ENCODE measurements around the gene BNC2. TPM values are rescaled to one million over a fixed set of nuclear protein-coding genes. Genes with fewer than 3 reads are reported as not detected.

BNC2 gene
- total and polyA plus RNA-seq, 2 of the 13 experiments (the other 11 are each of a cell fraction or from before 2014, with no cell fraction given) = not detected

- no peak overlapping the region for H3K4me2 ChIP-seq (ENCODE audit: low read depth, low read length)
- TF ChIP-seq ZMAT5 (CRISPR knock-in tag; IDR thresholded peaks at IDR 0.05; ENCODE audit: borderline replicate concordance, low read depth) (no peak), ZNF691 (CRISPR knock-in tag; IDR thresholded peaks at IDR 0.05; ENCODE audit: borderline replicate concordance, low read depth) (no peak), CBX2 (IDR thresholded peaks at IDR 0.05; ENCODE audit: low read depth, low read length) (no peak), CBX2 (CRISPR knock-in tag; IDR thresholded peaks at IDR 0.05; ENCODE audit: low read depth) (no peak), ZBTB25 (CRISPR knock-in tag; IDR thresholded peaks at IDR 0.05) (no peak), NFATC3 (CRISPR knock-in tag; IDR thresholded peaks at IDR 0.05) (no peak), ZBTB38 (CRISPR knock-in tag; IDR thresholded peaks at IDR 0.05) (no peak), POLR2G (IDR thresholded peaks at IDR 0.05; ENCODE audit: low read depth, low read length) (no peak), CREBL2 (CRISPR knock-in tag; IDR thresholded peaks at IDR 0.05; ENCODE audit: borderline replicate concordance) (no peak), KLF13 (CRISPR knock-in tag; IDR thresholded peaks at IDR 0.05) (no peak)
- BruUV-seq (replicated peaks) = no TSS peak
- H4K20me1 ChIP-seq (ENCODE audit: insufficient read depth, low read length) = no peaks in the 10 kb centered on the region
- no peak overlapping the region for H3K4me3 ChIP-seq (replicated peaks in 1 of 3; ENCODE audit: insufficient read depth in 1 of 3, low read depth in 2 of 3, low read length in 3 of 3)
- FAIRE-seq (no peak), DNase-seq (ENCODE audit: low spot score) (no peak), ATAC-seq (no peak)
- no peak overlapping the region for H3K9ac ChIP-seq (ENCODE audit: insufficient read depth, low read depth, low read length)
- ChIA-PET POLR2A (no interaction called here), CTCF (ENCODE audit: low intra/inter-chr PET ratio, low total read pairs) (no interaction called here)
- in situ Hi-C loops (cut with HindIII; ENCODE audit: extremely low pct_ligation_motif_present, low pct_unique_long_range_greater_than_20kb) (no loop called here), intact Hi-C loops (cut with micrococcal nuclease; ENCODE audit: unreplicated experiment) (no loop called here)
- WGBS (ENCODE audit: low lambda C conversion rate) = 11% methylated on average over 6 of the region's 6 CpGs
- no peaks in the 10 kb centered on the region for H3K4me1 ChIP-seq (ENCODE audit: insufficient read depth, low read length)
- H2AFZ ChIP-seq (ENCODE audit: low read length) = no peak overlapping the region
- no peaks in the 10 kb centered on the region for H3K9me3 ChIP-seq (ENCODE audit: low read length)
- no peaks in the 10 kb centered on the region for H3K79me2 ChIP-seq (ENCODE audit: insufficient read depth, low read length)
- H3K36me3 ChIP-seq (replicated peaks in 1 of 2; ENCODE audit: control insufficient read depth in 1 of 2, insufficient read depth in 2 of 2, low read length in 2 of 2) = no peaks in the 10 kb centered on the region
- H3K27me3 ChIP-seq (ENCODE audit: control insufficient read depth in 1 of 2, insufficient read depth in 2 of 2, low read length in 2 of 2) = no peaks in the 10 kb centered on the region
- H3K27ac ChIP-seq (ENCODE audit: extremely low read length, insufficient read depth, low read length) = no peak overlapping the region
These were observed 410.9 kb downstream of the BNC2 start for GRCh38 chr9:16459421-16460148.
